ENCODE results near the gene SIGLEC1. TPM values are rescaled to one million over a fixed set of nuclear protein-coding genes. Genes with fewer than 3 reads are reported as not detected.

Gene SIGLEC1
- total RNA-seq, 1 experiment from 2014 or later, result not detected

- Mint-ChIP-seq H3K4me1 (ENCODE audit: low read depth, unreplicated experiment) (peaks cover 26% of the 10 kb centered on the region), H3K27ac (ENCODE audit: unreplicated experiment) (no peak overlapping the region), H3K27me3 (ENCODE audit: insufficient read depth, unreplicated experiment) (no peaks in the 10 kb centered on the region), H3K9me3 (ENCODE audit: unreplicated experiment) (no peaks in the 10 kb centered on the region), H3K36me3 (ENCODE audit: insufficient read depth, unreplicated experiment) (no peaks in the 10 kb centered on the region), H3K4me3 (ENCODE audit: unreplicated experiment) (no peak overlapping the region)
- H3K36me3 ChIP-seq (ENCODE audit: control insufficient read depth, insufficient read depth, low read length), result no peaks in the 10 kb centered on the region
- intact Hi-C loops (cut with micrococcal nuclease; ENCODE audit: unreplicated experiment), result no loop called here
- no peaks in the 10 kb centered on the region for H3K9me3 ChIP-seq
- TF ChIP-seq CTCF (IDR thresholded peaks at IDR 0.05; ENCODE audit: insufficient read depth in 1 of 2, low read depth in 1 of 2, low read length in 1 of 2, severe bottlenecking in 1 of 2, unreplicated experiment in 1 of 2), result no peak
- POLR2A ChIA-PET, result no interaction called here
- CTCF ChIA-PET, result interaction anchor here (1.5 kb wide), 1 partner anchor 10 kb away, joined by 5 read pairs; no protein-coding TSS in a partner anchor
- no peak overlapping the region for H3K4me3 ChIP-seq (ENCODE audit: low read depth, low read length)
- no peaks in the 10 kb centered on the region for H3K27me3 ChIP-seq (replicated peaks; ENCODE audit: control insufficient read depth, insufficient read depth, low read length)
- H3K4me1 ChIP-seq, result peaks cover 8% of the 10 kb centered on the region
- no peak for DNase-seq
- BruUV-seq (replicated peaks), result no TSS peak
These were observed 27.6 kb upstream of the SIGLEC1 start for GRCh38 chr20:3739926-3740451.

GRCh38 chr20:3739054-3739925 is 26.9 kb upstream of the SIGLEC1 start:
- POLR2A ChIA-PET, result no interaction called here
- peaks cover 8% of the 10 kb centered on the region for H3K4me1 ChIP-seq
- no peaks in the 10 kb centered on the region for H3K36me3 Mint-ChIP-seq (ENCODE audit: insufficient read depth, unreplicated experiment)
- no peak for TF ChIP-seq CTCF (IDR thresholded peaks at IDR 0.05; ENCODE audit: insufficient read depth in 1 of 2, low read depth in 1 of 2, low read length in 1 of 2, severe bottlenecking in 1 of 2, unreplicated experiment in 1 of 2)
- no peak for DNase-seq
- H3K9me3 Mint-ChIP-seq (ENCODE audit: unreplicated experiment), result no peaks in the 10 kb centered on the region
- no peaks in the 10 kb centered on the region for H3K27me3 ChIP-seq (replicated peaks; ENCODE audit: control insufficient read depth, insufficient read depth, low read length)
- H3K4me3 ChIP-seq (ENCODE audit: low read depth, low read length), result no peak overlapping the region
- intact Hi-C loops (cut with micrococcal nuclease; ENCODE audit: unreplicated experiment), result no loop called here
- H3K36me3 ChIP-seq (ENCODE audit: control insufficient read depth, insufficient read depth, low read length), result no peaks in the 10 kb centered on the region
- CTCF ChIA-PET, result interaction anchor here (0.6 to 1.5 kb wide), 3 partner anchors 10 to 260 kb away, joined by 3 to 7 read pairs (median 5); no protein-coding TSS in a partner anchor
- H3K4me3 Mint-ChIP-seq (ENCODE audit: unreplicated experiment), result no peak overlapping the region
- H3K9me3 ChIP-seq, result no peaks in the 10 kb centered on the region
- no peak overlapping the region for H3K27ac Mint-ChIP-seq (ENCODE audit: unreplicated experiment)
- H3K27me3 Mint-ChIP-seq (ENCODE audit: insufficient read depth, unreplicated experiment), result no peaks in the 10 kb centered on the region
- peaks cover 20% of the 10 kb centered on the region for H3K4me1 Mint-ChIP-seq (ENCODE audit: low read depth, unreplicated experiment)
- BruUV-seq (replicated peaks), result no TSS peak

- DNase-seq, result no peak
- Mint-ChIP-seq H3K4me1 (ENCODE audit: low read depth, unreplicated experiment) (peaks cover 19% of the 10 kb centered on the region), H3K27me3 (ENCODE audit: insufficient read depth, unreplicated experiment) (no peaks in the 10 kb centered on the region), H3K9me3 (ENCODE audit: unreplicated experiment) (no peaks in the 10 kb centered on the region), H3K27ac (ENCODE audit: unreplicated experiment) (no peak overlapping the region), H3K4me3 (ENCODE audit: unreplicated experiment) (no peak overlapping the region), H3K36me3 (ENCODE audit: insufficient read depth, unreplicated experiment) (no peaks in the 10 kb centered on the region)
- TF ChIP-seq CTCF (IDR thresholded peaks at IDR 0.05; ENCODE audit: insufficient read depth in 1 of 2, low read depth in 1 of 2, low read length in 1 of 2, severe bottlenecking in 1 of 2, unreplicated experiment in 1 of 2), result no peak
- POLR2A ChIA-PET, result no interaction called here
- Histone ChIP-seq H3K4me1 (peaks cover 8% of the 10 kb centered on the region), H3K27me3 (replicated peaks; ENCODE audit: control insufficient read depth, insufficient read depth, low read length) (no peaks in the 10 kb centered on the region), H3K9me3 (no peaks in the 10 kb centered on the region), H3K36me3 (ENCODE audit: control insufficient read depth, insufficient read depth, low read length) (no peaks in the 10 kb centered on the region), H3K4me3 (ENCODE audit: low read depth, low read length) (no peak overlapping the region)
- intact Hi-C loops (cut with micrococcal nuclease; ENCODE audit: unreplicated experiment), result no loop called here
- CTCF ChIA-PET, result interaction anchor here (0.6 to 1.0 kb wide), 2 partner anchors 11 to 261 kb away, joined by 3 to 7 read pairs; no protein-coding TSS in a partner anchor
- no TSS peak for BruUV-seq (replicated peaks)
These were observed 26.0 kb upstream of the SIGLEC1 start for GRCh38 chr20:3738111-3739053.

All from Caco-2 (cell line).